ENCODE data around the gene MBOAT1. TPM values are rescaled to one million over a fixed set of nuclear protein-coding genes. Genes with fewer than 3 reads are reported as not detected.

MBOAT1 gene
- polyA plus RNA-seq, 1 donor (not counting 4 experiments of a cell fraction or from before 2014, with no cell fraction given), result 4.9 TPM

- dilution Hi-C loops (cut with MboI; ENCODE audit: extremely low pct_ligation_motif_present, low sequenced_read_pairs), result no loop called here
- no peak overlapping the region for H2AFZ ChIP-seq (ENCODE audit: control insufficient read depth, low read length)
- H3K27ac ChIP-seq (ENCODE audit: control insufficient read depth, insufficient read depth, low read length), result no peak overlapping the region
- H3K4me2 ChIP-seq (ENCODE audit: control insufficient read depth, extremely low read depth, insufficient read depth, low read depth, low read length), result no peak overlapping the region
- TF ChIP-seq EZH2 (IDR thresholded peaks at IDR 0.05; ENCODE audit: low read length), result no peak
- no peak for TF ChIP-seq CTCF (optimal IDR thresholded peaks at IDR 0.05 in 1 of 3, IDR thresholded peaks at IDR 0.05 in 1 of 3, conservative IDR thresholded peaks at IDR 0.05 in 1 of 3; ENCODE audit: extremely low read depth in 1 of 3, insufficient read depth in 2 of 3, low read length in 3 of 3)
- H3K9me3 ChIP-seq (ENCODE audit: control insufficient read depth, low read depth, low read length), result no peaks in the 10 kb centered on the region
- no peaks in the 10 kb centered on the region for H3K27me3 ChIP-seq (ENCODE audit: control insufficient read depth, extremely low read depth, insufficient read depth, low read length)
- H4K20me1 ChIP-seq (ENCODE audit: control insufficient read depth, extremely low read depth, insufficient read depth, low read length), result no peaks in the 10 kb centered on the region
- H3K36me3 ChIP-seq (ENCODE audit: control insufficient read depth in 2 of 2, extremely low read depth in 1 of 2, insufficient read depth in 2 of 2, low read length in 2 of 2), result no peaks in the 10 kb centered on the region
- H3K9me1 ChIP-seq (ENCODE audit: control insufficient read depth, extremely low read depth, insufficient read depth, low read length), result no peaks in the 10 kb centered on the region
- FAIRE-seq, result no peak
- DNase-seq (ENCODE audit: low read depth, low spot score), result no peak
- H3K9ac ChIP-seq (ENCODE audit: control insufficient read depth, extremely low read depth, insufficient read depth, low read length), result no peak overlapping the region
- peaks cover 2% of the 10 kb centered on the region for H3K79me2 ChIP-seq (ENCODE audit: control insufficient read depth, insufficient read depth, low read length)
- no peak overlapping the region for H3K4me3 ChIP-seq (ENCODE audit: control insufficient read depth in 2 of 3, extremely low read depth in 1 of 3, insufficient read depth in 2 of 3, low read depth in 1 of 3, low read length in 3 of 3)
- peaks cover 9% of the 10 kb centered on the region for H3K4me1 ChIP-seq (ENCODE audit: control insufficient read depth, extremely low read depth, insufficient read depth, low read length)
These were observed 25.3 kb downstream of the MBOAT1 start for GRCh38 chr6:20186981-20187380.

GRCh38 chr6:20183706-20184105 lies 28.6 kb downstream of the MBOAT1 start:
- dilution Hi-C loops (cut with MboI; ENCODE audit: extremely low pct_ligation_motif_present, low sequenced_read_pairs), result no loop called here
- no peak for DNase-seq (ENCODE audit: low read depth, low spot score)
- Histone ChIP-seq H4K20me1 (ENCODE audit: control insufficient read depth, extremely low read depth, insufficient read depth, low read length) (no peaks in the 10 kb centered on the region), H3K27me3 (ENCODE audit: control insufficient read depth, extremely low read depth, insufficient read depth, low read length) (no peaks in the 10 kb centered on the region), H3K4me1 (ENCODE audit: control insufficient read depth, extremely low read depth, insufficient read depth, low read length) (peaks cover 9% of the 10 kb centered on the region), H3K4me2 (ENCODE audit: control insufficient read depth, extremely low read depth, insufficient read depth, low read depth, low read length) (no peak overlapping the region), H3K36me3 (ENCODE audit: control insufficient read depth in 2 of 2, extremely low read depth in 1 of 2, insufficient read depth in 2 of 2, low read length in 2 of 2) (no peaks in the 10 kb centered on the region), H3K79me2 (ENCODE audit: control insufficient read depth, insufficient read depth, low read length) (peaks cover 2% of the 10 kb centered on the region), H2AFZ (ENCODE audit: control insufficient read depth, low read length) (no peak overlapping the region), H3K9me1 (ENCODE audit: control insufficient read depth, extremely low read depth, insufficient read depth, low read length) (no peaks in the 10 kb centered on the region), H3K9ac (ENCODE audit: control insufficient read depth, extremely low read depth, insufficient read depth, low read length) (no peak overlapping the region), H3K9me3 (ENCODE audit: control insufficient read depth, low read depth, low read length) (no peaks in the 10 kb centered on the region), H3K27ac (ENCODE audit: control insufficient read depth, insufficient read depth, low read length) (no peak overlapping the region), H3K4me3 (ENCODE audit: control insufficient read depth in 2 of 3, extremely low read depth in 1 of 3, insufficient read depth in 2 of 3, low read depth in 1 of 3, low read length in 3 of 3) (no peak overlapping the region)
- no peak for FAIRE-seq
- no peak for TF ChIP-seq EZH2 (IDR thresholded peaks at IDR 0.05; ENCODE audit: low read length)
- TF ChIP-seq CTCF (optimal IDR thresholded peaks at IDR 0.05 in 1 of 3, IDR thresholded peaks at IDR 0.05 in 1 of 3, conservative IDR thresholded peaks at IDR 0.05 in 1 of 3; ENCODE audit: extremely low read depth in 1 of 3, insufficient read depth in 2 of 3, low read length in 3 of 3), result no peak
